Inferior parietal cortex (tissue), 1 donor: ENCODE results near the gene IGF2BP2.
"Not testable (repeated sequence)": the region's sequence is repeated elsewhere in the genome, so short reads cannot be mapped to it uniquely, and the experiment has no call there.

ENCODE experiments used
- DNase-seq: peaks from one replicate; pipeline ENCODE4 v3.0.0-alpha.2; 2016; ENCODE audit errors: extremely low spot score

The IGF2BP2 gene

DNA sequence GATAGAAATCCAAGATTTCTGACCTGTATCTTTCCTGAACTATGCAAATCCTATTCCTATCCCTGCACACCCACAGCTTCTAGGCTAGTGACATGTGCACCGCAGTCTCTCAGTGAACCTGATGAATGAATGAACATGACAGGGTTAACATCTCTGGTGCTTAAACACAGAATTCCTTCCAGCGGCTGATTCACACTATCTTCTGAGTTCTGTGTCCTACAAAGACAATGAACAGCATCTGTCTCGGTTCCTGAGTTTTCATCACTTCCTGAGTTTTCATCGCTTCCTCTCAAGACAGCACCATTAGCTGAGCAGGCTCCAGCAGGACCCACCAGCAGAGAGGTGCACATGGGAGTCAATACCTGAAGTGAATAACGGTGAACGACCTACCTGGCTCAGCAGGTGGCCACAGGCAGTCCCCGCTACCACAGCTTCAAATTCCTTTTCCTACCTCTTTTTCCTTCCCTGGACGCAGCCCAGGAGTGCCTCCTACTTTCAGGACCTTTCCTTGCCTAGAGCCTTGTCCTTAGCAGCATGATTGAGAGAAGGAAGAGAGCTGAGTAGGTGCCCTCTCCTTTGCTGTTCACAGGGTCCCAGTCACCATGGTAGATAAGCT, 113.5 kb downstream of the IGF2BP2 start:
- no peak for DNase-seq

DNA sequence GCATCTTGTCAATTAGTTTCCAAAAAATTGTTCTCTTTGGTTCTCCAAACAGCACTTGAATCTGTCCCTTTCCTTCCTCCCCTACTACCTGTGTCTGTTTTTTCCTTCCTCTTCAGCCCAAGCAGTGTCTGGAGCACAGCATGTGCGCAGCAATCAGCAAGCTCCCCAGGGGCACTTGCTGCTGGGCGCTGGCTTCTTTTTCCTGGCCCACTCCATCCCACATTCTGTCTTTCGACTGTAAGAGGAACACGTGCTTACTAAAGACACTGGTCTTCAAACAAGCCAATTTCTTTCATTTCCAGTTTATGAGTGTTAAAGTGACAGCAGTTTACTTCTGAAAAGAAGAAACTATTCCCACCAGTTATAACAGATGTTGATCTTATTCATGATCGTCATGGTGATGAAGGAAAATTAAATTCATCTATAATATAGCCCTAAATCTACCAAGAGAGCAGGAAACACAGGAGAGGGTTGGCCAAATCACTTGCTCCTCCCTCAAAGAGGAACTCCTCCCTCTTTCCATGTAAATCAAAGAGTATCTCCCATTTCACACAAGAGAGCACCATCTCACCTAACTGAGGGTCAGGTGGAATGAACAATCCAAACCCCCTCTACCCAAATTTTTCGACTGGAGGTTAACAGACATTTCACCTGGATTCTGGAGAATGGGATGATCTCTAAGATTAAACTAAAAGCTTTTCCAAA, 115.4 kb downstream of the IGF2BP2 start:
- DNase-seq = no peak

DNA sequence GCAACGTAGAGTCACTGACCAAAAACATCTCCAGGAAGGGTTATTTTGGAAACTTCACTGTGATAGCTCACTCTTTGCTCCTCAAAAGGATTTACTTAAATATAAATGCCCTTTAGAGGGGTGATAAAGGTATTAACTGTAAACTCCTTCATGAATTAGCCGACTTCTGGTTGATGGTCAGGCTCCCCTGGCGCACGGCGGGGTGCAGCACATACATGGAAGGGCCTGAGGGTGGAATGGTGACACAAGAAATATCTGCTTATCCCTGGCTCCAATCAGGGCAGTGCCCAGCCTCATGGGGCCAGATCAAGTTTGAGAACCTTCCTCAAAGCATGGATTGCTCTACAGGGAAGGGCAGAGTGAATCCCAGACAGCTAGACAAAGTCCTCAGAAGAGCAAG, 116.5 kb downstream of the IGF2BP2 start:
- DNase-seq = no peak

DNA sequence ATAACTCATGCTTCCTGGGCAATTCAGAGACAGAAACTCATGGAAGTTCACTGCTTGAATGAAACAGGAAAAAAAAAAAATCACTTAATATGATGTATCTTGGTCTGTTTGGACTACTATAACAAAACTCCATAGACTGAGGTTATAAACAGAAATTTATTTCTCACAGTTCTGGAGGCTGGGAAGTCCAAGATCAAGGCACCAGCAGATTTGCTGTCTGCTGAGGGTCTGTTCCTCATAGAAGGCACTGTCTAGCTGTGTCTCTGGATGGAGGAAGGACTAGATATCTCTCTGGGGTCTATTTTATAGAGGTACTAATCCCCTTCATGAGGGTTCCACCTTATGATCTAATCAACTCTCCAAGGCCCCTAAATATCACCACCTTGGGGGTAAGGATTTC, 119.3 kb downstream of the IGF2BP2 start:
- DNase-seq = no peak

DNA sequence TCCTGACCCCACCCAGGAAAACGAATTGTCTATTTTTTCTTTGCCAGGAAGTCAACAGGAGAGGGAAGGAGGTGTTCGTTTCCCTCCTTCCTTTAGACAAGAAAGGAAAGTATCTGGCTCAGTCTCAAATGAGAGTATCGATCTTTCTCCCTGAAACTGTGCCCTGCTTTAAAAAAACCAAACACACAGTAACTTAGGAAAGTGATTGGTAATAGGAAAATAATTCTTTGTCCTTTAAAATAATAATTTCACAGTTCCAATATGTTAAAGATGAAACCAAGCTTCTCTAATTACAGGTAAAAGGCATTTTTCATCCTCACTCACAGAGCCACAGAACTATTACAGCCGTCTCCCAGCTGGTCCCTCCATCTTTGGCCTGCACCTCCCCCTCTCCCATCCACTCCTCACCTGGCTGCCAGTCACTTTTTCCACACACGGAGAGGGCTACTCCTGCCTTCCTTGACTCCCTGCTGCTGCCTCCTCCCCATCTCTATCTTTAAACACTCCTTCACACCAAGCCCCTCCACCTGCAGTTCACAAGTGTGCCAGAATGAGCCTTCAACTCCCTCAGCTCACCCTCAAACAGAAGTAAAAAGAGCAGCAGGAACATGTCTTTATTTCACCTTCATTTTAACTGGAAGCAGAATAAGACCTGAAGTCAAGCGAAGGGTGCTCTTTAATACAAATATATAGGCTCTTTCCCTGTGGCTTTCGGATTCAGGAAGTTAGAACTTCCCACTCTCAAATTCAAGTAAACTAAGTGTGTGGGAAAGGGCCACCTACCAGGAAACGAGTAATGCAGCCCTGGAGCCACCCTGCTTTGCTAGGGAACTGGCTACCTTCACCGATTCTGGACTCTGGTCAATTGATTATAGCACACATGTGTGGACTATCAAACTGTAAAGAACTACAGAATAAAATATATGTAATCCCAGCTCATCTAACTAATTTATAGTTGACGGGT, 122.3 kb downstream of the IGF2BP2 start:
- DNase-seq = no peak

DNA sequence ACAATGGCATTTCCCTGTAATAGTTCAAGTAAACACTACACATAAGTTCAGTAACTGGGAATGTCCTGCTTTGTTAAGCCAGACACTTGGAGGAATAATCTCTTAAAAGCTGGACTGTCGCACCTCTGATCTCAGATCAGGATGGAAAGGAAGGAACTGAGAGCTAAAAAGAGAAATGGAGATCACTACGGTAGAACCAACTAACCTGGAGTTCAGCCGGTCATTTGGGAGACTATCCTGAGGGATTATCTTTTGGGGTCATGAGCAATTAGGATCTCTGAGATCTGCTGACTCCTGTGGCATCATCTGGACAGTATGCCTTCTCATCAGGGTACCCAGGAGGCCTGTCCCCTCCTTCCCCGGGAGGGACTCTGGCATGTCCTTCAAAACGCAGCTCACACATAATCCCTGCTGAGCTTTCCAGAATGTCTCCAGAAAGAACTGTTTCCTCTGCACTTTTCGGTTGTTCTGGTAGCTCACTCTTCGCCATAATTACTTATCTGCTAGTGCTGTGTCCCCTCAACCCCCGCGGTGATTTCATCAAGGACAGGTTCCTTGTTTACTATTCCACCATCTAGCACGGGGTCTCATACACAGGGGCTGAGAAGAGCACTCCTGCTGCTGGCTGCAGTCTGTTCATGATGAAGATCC, 123.1 kb downstream of the IGF2BP2 start:
- DNase-seq = no peak

DNA sequence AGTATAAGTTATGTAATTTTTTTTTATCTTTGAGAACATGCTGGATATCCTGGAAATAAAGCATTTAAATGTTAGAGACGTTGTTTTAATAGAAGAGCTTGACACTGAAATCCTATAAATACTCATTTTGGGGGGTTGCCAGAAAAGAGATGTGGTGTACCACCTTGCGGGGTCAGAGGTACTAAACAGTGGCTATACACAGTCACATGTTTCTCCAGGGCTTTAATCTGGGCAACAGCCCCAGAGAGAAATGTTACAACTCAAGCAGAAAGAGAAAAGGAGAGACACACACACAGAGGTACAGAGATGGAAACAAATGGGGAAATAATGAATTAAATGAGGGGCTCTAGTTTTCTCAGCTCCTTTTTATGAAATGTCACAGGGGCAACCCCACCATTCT, 124.9 kb downstream of the IGF2BP2 start:
- no peak for DNase-seq

DNA sequence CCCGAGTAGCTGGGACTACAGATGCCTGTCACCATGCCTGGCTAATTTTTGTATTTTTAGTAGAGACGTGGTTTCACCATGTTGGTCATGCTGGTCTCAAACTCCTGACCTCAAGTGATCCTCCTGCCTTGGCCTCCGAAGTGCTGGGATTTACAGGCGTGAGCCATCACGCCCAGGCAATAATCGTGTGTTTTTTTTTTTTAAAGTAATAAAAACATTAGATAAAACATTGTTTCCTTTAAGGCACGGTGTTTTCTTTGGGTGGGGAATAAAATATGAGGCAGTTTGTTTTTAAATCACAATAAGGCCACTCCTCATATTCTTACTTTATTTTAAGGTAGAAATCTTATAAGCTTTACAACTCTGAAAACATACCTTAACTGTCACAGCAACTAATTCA, 127.6 kb downstream of the IGF2BP2 start:
- DNase-seq = not testable (repeated sequence)

DNA sequence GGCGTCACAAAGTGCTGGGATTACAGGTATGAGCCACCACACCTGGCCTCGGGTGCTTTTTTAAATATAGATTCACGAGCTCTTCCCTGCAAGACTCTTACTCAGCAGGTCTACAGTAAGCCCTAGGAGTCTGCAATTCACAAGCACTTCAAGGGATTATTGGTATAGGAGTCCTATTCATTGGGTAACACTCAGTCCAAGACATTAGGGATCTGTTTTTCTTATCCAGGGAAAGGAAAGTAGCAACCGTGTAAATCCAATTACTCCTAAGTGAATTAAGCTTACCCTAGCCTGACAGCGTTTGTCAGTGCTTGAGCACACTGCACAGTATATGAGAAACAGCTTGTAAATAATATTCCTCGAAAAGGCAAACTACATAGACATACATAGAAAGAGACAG, 128.8 kb downstream of the IGF2BP2 start:
- no peak for DNase-seq

DNA sequence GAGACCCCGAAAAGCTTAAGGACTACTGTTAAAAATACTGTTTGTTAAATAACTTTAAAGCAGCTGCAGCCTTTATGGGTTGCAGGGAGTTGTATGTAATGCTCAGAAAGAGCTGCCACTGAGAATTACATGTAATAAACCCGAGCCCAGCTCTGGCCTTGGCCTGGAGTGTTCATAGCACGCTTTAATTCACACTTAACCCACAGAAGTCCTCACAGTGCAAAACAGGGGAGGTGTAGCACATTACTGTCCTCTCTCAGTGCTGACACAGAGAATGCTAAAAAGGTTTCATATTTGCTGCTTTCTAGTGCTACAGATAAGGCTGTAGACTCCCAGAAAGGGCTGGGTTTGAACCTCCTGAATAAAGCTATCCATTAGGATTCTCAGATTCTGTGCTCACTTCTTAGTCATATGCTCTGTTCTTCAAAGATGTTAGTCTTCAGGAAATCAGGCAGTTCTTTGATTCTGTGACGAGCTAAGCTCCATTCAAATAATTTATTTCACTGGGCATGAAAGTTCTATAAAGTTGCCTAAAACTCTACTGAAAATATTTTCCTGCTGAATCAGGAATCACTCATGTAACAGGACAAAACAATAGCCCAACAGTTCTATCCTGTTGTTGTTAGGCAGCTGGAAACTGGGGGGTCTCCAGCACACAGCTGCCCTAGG, 130.7 kb downstream of the IGF2BP2 start:
- DNase-seq = no peak

DNA sequence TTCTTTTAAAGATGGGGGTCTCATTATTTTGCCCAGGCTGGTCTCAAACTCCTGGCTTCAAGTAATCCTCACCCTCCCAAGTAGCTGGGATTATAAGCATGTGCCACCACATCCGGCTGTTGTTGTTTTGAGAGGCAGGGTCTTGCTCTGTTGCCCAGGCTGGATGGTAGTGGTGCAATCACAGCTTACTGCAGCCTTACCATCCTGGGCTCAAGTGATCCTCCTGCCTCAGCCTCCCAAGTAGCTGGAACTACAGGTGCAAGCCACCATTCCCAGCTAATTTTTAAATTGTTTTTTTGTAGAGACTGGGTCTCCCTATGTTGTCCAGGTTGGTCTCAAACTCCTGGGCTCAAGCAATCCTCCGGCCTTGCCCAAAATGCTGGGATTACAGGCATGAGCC, 133.2 kb downstream of the IGF2BP2 start:
- DNase-seq = no peak

DNA sequence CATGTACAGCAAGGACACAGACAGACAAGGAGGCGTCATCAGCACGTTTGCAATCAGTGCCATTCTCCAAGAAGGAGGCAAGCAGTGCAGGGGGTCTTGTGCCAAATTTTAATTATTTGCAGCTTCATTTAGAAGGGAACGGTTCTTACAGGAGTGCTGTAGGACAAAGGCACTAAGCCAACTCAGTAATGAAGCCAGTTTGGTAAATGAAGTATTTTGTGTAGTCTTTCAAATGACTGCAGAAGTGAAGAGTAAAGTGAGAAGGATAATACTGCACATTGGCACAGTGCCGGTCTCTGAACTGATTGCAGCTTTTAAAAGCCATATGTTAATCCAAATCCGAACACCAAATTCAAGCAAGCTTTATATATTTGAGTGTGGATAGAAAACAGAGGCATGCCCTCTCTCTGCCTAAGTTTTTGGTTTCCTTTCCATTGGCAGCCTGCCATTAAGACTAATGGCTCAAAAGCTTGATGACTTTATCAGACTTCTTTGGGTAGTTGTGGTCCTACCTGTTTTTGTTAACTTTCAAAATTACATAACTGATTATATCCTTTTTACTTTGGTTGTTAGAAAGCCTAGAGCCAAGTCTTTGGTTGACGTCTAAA, 137.5 kb downstream of the IGF2BP2 start:
- DNase-seq = peak; percentile 9

DNA sequence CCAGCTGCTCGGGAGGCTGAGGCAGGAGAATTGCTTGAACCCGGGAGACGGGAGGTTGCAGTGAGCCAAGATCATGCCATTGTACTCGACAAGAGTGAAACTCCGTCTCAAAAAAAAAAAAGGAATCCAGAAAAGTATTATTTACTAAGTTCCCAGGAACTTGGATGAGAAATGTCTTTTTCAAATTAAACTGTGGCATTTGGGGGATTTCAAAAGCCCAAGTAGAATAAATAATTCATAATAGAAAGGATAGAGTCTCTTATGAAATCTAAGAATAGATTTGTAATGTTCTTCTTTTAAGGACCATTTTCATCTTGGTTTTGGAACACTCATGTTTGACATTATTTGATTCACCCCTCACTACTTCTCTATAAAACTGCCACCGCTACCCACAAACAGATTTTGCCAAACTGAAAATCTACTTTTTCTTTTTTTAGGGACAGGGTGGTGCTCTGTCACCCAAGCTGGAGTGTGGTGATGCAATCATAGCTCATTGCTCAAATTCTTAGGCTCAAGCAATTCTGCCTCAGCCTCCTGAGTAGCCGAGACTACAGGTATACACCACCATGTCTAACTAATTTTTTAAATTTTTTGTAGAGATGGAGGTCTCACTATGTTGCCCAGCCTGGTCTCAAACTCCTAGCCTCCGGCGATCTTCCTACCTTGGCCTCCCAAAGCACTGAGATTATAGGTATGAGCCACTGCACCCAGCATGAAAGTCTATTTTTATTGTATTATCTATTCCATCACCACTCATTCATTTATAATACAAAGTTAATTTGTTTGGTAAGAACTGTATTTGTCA, 139.4 kb downstream of the IGF2BP2 start:
- no peak for DNase-seq

DNA sequence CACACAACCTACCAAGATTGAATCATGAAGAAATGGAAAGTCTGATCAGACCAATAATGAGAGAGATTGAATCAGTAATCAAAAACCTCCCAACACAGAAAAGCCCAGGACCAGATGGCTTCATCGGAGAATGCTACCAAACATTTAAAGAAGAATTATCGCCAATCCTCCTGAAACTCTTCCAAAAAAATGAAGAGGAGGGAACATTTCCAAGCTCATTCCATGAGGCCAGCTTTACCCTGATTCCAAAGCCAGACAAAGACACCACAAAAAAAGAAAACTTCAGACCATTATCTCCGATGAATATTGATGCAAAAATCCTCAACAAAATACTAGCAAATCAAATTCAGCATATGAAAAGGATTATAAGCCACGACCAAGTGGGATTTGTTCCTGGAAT, 144.6 kb downstream of the IGF2BP2 start:
- no peak for DNase-seq

DNA sequence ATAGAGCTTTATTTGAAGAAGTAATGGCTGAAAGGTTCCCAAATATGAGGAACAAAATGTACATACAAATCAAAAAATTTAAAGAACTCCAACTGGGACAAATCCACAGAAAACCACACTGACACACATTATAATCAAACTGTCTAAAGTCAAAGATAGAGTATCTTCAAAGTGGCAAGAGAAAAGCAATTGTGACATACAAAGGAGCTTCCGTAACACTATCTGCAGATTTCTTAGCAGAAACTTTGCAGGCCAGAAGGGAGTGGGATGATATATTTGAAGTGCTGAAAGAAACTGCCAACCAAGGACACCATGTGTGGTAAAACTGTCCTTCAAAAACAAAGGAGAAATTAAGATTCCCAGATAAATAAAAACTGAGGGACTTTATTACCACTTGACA, 146.8 kb downstream of the IGF2BP2 start:
- DNase-seq = no peak

DNA sequence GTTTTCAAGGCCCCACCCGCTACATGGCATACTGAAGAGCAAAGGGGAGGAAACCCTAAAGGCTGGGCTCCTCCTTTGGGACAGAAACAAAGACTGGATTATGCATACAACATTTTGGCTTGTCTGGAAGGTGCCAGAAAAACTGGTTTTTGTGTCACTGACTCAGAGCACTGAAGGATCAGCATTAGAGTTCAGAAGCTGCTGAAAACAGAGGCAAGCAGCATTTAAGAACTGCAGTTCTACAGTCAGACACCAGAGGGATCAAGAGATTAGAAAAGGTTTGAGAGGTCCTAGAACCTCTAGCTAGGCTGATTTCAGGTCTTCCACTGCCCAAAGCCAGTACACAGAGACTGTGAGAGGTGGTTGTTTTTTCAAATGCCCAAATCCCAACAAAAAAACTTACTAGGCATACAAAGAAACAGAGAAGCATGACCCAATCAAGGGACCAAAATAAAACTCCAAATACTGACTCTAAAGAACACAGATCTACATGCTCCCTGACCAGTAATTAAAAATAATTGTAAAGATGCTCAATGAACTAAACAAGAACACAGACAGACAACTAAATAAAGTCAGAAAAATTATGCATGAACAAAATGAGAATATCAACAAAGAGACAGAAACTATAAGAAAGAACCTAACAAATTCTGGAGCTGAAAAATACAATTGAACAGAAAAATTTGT, 147.6 kb downstream of the IGF2BP2 start:
- no peak for DNase-seq

DNA sequence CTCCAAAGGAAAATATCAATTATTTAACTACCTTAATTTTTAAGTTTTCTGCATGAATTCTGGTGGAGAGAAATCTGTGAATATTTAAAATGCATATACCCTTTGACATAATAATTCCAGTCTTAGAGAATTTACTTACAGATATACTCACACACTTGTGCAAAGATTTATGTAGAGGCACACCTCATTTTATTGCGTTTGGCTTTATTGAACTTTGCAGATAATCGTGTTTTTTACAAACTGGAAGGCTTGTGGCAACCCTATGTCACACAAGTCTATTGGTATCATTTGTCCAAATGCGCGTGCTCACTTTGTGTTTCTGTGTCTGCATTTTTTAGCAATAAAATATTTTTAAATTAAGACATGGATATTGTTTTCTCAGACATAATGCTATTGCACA, 157.3 kb downstream of the IGF2BP2 start:
- no peak for DNase-seq

DNA sequence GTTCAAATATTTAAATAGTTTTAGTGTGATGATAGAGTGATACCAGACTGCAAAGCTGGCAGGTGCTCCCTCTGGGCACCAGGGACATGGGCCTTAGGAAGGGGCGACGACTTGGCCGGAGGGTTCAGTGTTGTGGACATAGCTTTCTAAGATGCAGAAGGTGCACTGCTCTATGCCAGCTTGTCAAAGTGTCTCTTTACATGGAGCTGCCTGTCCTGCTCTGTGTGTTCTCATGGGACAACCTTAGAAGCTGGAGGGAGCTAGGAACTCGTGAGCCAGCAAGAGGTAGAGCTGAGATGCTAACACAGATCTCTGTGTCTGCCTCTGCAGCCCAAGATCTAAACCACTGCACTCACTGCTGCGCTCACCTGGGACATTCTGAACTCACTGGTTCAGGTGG, 160.9 kb downstream of the IGF2BP2 start:
- DNase-seq = no peak

DNA sequence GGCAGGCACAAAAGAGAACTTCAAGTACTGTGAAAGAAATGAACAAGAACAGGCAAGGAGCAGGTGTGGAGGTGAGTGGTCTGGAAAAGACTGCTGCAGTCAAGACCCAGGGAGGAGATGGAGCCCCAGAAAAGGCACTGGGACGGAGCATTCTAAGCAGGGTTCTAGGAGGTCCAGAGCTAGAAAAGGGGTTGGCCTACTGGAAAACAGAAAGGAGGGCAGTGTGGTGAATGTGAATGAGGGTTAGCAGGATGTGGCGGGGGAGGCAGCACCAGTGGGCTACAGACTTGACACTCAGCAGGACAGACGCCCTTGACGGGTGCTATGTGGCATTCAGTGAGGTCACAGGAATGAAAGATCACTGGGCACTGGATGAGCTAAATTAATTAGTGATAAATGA, 163.1 kb downstream of the IGF2BP2 start:
- DNase-seq = no peak

DNA sequence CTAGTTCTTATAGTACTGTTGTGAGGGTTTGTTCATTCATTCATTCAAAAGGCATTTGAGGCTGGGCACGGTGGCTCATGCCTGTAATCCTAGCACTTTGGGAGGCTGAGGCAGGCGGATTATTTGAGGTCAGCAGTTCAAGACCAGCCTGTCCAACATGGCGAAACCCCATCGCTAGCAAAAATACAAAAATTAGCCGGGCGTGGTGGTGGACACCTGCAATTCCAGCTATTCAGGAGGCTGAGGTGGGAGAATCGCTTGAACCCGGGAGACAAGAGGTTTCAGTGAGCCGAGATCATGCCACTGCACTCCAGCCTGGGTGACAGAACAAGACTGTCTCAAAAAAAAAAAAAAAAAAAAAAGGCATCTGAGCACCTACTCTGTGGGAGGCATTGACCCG, 163.5 kb downstream of the IGF2BP2 start:
- not testable (repeated sequence) for DNase-seq
